Neural progenitor cell (in vitro differentiated cells): ENCODE data around the gene TAOK1. TPM values are rescaled to one million over a fixed set of nuclear protein-coding genes. Genes with fewer than 3 reads are reported as not detected.

ENCODE experiments used
- DNase-seq: peaks from one replicate; pipeline ENCODE4 v3.0.0-alpha.2; 2016; ENCODE audit warnings: low spot score
- H2AFZ ChIP-seq: fragments of 200-600 bp; sonication (generic); replicated peaks from 2 replicates; pipeline ENCODE4 v1.6.1; 2016; ENCODE audit warnings: antibody characterized with exemption
- H3F3A ChIP-seq: fragments of 200-600 bp; sonication (generic); 2 replicates; pipeline ENCODE4 v1.6.1; 2016; ENCODE audit warnings: antibody characterized with exemption, low read depth
- H3K27ac ChIP-seq: fragments of 200-600 bp; sonication (generic); 2 replicates; pipeline ENCODE4 v1.5.1; 2016; ENCODE audit warnings: mild to moderate bottlenecking
- H3K27me3 ChIP-seq: fragments of 200-600 bp; sonication (generic); 2 replicates; pipeline ENCODE4 v1.6.1; 2016; ENCODE audit warnings: mild to moderate bottlenecking, moderate library complexity
- H3K36me3 ChIP-seq: fragments of 200-600 bp; sonication (generic); 2 replicates; pipeline ENCODE4 v1.5.1; 2016
- H3K4me1 ChIP-seq: fragments of 200-600 bp; sonication (generic); 2 replicates; pipeline ENCODE4 v1.6.1; 2016; ENCODE audit warnings: mixed run types
- H3K4me2 ChIP-seq: fragments of 200-600 bp; sonication (generic); 2 replicates; pipeline ENCODE4 v1.6.1; 2016
- H3K4me3 ChIP-seq: fragments of 200-600 bp; sonication (generic); 2 replicates; pipeline ENCODE4 v1.5.1; 2016
- H3K79me2 ChIP-seq: fragments of 200-600 bp; sonication (generic); 2 replicates; pipeline ENCODE4 v1.6.1; 2016; ENCODE audit warnings: low read depth
- H3K9ac ChIP-seq: fragments of 200-600 bp; sonication (generic); 2 replicates; pipeline ENCODE4 v1.6.1; 2016
- H3K9me3 ChIP-seq: fragments of 200-600 bp; sonication (generic); 2 replicates; pipeline ENCODE4 v1.5.1; 2016; ENCODE audit warnings: low read depth
- H4K20me1 ChIP-seq: fragments of 200-600 bp; sonication (generic); 2 replicates; pipeline ENCODE4 v1.6.1; 2016; ENCODE audit warnings: low read depth
- H3K27ac Mint-ChIP-seq: 3 replicates; pipeline ENCODE4 v1.8.0; 2021; ENCODE audit warnings: mixed read lengths
- H3K27me3 Mint-ChIP-seq: 2 replicates; pipeline ENCODE4 v1.8.0; 2022; ENCODE audit warnings: low read depth, mild to moderate bottlenecking, inconsistent platforms, moderate library complexity, mixed read lengths; ENCODE audit not compliant: insufficient read depth
- H3K36me3 Mint-ChIP-seq: 3 replicates; pipeline ENCODE4 v1.8.0; 2021; ENCODE audit warnings: mixed read lengths
- H3K4me1 Mint-ChIP-seq: 3 replicates; pipeline ENCODE4 v1.8.0; 2021; ENCODE audit warnings: mixed read lengths
- H3K4me3 Mint-ChIP-seq: 3 replicates; pipeline ENCODE4 v1.8.0; 2021; ENCODE audit warnings: mild to moderate bottlenecking, moderate library complexity, mixed read lengths
- H3K9me3 Mint-ChIP-seq: 3 replicates; pipeline ENCODE4 v1.8.0; 2020; ENCODE audit warnings: mixed read lengths
- EZH2 ChIP-seq: fragments of 200-600 bp; sonication (generic); IDR thresholded peaks from 2 replicates; pipeline ENCODE4 v1.6.1; 2017; ENCODE audit warnings: antibody characterized with exemption, mild to moderate bottlenecking, moderate library complexity
- EZH2phosphoT487 ChIP-seq: fragments of 200-600 bp; sonication (generic); IDR thresholded peaks from 2 replicates; pipeline ENCODE4 v1.6.1; 2017; ENCODE audit warnings: antibody characterized with exemption
- total RNA-seq: library from RNA; depleted of rRNA; stranded (reverse); fragments of >200 nt; gene quantifications from 2 replicates; pipeline ENCODE4 v1.2.3, GENCODE V29; 2015; ENCODE audit warnings: low replicate concordance
- TF ChIP-seq, protein P1 (sequence below): fragments of 200-600 bp; sonication (generic); IDR thresholded peaks from 2 replicates; pipeline ENCODE4 v1.5.1; 2017; ENCODE audit warnings: antibody characterized with exemption, mild to moderate bottlenecking

TAOK1 gene
- total RNA-seq, 1 donor from 2014 or later: 125 TPM

DNA sequence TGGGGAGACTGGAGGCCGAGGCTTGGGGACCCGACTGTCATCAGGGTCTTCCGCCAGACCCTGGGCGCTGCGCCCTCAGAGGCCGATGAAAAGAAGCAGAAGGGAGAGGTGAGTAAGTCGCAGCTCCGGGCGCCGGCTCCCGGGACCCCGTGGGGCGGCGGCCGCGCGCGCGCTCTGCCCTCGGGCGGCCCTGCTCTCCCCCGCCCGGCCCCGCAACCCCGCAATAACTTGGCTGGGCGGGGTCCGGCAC, 177.1 kb downstream of the TAOK1 start:
- H3K4me3 Mint-ChIP-seq: peak overlapping the region; percentile 95
- H3K79me2 ChIP-seq: peaks cover 7% of the 10 kb centered on the region
- H3K4me3 ChIP-seq: peak overlapping the region; percentile 71
- H3K9me3 Mint-ChIP-seq: no peaks in the 10 kb centered on the region
- peaks cover 4% of the 10 kb centered on the region for H3K36me3 Mint-ChIP-seq
- H3K27ac Mint-ChIP-seq: no peak overlapping the region
- H3K9me3 ChIP-seq: no peaks in the 10 kb centered on the region
- H2AFZ ChIP-seq: peak overlapping the region; percentile 43
- no peaks in the 10 kb centered on the region for H3K36me3 ChIP-seq
- H3K4me1 Mint-ChIP-seq: peaks cover 24% of the 10 kb centered on the region
- H3F3A ChIP-seq: peaks cover 41% of the 10 kb centered on the region
- TF ChIP-seq EZH2phosphoT487 (no peak), EZH2 (no peak)
- TF ChIP-seq, protein P1, sequence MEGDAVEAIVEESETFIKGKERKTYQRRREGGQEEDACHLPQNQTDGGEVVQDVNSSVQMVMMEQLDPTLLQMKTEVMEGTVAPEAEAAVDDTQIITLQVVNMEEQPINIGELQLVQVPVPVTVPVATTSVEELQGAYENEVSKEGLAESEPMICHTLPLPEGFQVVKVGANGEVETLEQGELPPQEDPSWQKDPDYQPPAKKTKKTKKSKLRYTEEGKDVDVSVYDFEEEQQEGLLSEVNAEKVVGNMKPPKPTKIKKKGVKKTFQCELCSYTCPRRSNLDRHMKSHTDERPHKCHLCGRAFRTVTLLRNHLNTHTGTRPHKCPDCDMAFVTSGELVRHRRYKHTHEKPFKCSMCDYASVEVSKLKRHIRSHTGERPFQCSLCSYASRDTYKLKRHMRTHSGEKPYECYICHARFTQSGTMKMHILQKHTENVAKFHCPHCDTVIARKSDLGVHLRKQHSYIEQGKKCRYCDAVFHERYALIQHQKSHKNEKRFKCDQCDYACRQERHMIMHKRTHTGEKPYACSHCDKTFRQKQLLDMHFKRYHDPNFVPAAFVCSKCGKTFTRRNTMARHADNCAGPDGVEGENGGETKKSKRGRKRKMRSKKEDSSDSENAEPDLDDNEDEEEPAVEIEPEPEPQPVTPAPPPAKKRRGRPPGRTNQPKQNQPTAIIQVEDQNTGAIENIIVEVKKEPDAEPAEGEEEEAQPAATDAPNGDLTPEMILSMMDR: no peak
- H3K27ac ChIP-seq: no peak overlapping the region
- peaks cover 30% of the 10 kb centered on the region for H3K27me3 Mint-ChIP-seq
- H3K4me1 ChIP-seq: peaks cover 15% of the 10 kb centered on the region
- H4K20me1 ChIP-seq: peaks cover 29% of the 10 kb centered on the region
- H3K4me2 ChIP-seq: peak overlapping the region; percentile 96
- H3K9ac ChIP-seq: no peak overlapping the region
- H3K27me3 ChIP-seq: peaks cover 42% of the 10 kb centered on the region
- DNase-seq: peak; percentile 71

DNA sequence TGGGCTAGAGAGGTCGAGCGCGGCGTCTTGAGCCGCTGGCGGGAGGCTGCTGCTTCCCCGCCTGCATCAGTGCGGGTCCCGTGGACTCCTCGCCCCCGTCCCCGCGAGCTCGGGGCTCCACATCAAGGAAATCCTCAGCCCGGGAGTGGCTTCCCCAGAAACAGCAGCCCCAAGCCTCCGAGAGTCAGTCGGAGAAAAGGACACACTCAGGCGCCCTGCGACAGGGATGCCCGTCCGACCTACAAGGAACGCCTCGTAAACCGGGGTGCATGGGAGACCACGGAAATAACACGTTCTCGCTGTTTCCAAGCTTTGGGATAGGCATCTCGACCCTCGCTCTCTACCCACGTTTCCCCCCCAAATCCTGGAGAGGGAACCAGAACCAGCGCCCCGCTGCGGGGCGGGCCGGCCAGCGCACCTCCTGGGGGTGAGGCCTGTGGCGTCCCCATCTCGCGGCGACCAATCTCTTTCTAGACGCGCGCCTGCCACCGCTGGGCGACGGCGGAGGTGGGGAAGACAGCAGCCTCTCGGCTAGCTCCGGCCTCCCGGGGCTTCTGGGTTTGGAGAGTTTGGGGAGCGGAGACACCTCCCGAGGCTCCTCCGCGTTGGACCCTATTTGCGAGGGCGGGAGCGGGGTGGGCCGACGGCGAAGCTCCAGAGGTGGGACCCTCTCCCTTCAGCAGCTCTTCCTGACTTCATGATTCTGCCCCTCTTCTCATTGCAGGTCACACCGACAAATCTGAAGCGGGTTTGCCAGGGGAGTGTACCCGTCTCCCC, 177.6 kb downstream of the TAOK1 start:
- H3K4me3 ChIP-seq: peak overlapping the region; percentile 71
- peaks cover 29% of the 10 kb centered on the region for H3K27me3 Mint-ChIP-seq
- H2AFZ ChIP-seq: peak overlapping the region; percentile 43
- H3K9me3 ChIP-seq: no peaks in the 10 kb centered on the region
- DNase-seq: peak; percentile 84
- H3K79me2 ChIP-seq: peaks cover 7% of the 10 kb centered on the region
- H3K36me3 Mint-ChIP-seq: peaks cover 4% of the 10 kb centered on the region
- H3K36me3 ChIP-seq: no peaks in the 10 kb centered on the region
- peaks cover 41% of the 10 kb centered on the region for H3F3A ChIP-seq
- peaks cover 20% of the 10 kb centered on the region for H3K4me1 ChIP-seq
- TF ChIP-seq, protein P1: peak; percentile 22
- TF ChIP-seq EZH2phosphoT487 (no peak), EZH2 (no peak)
- peaks cover 34% of the 10 kb centered on the region for H4K20me1 ChIP-seq
- H3K4me3 Mint-ChIP-seq: peak overlapping the region; percentile 95
- peak overlapping the region; percentile 96 for H3K4me2 ChIP-seq
- no peak overlapping the region for H3K27ac ChIP-seq
- no peak overlapping the region for H3K27ac Mint-ChIP-seq
- no peak overlapping the region for H3K9ac ChIP-seq
- H3K9me3 Mint-ChIP-seq: no peaks in the 10 kb centered on the region
- peaks cover 24% of the 10 kb centered on the region for H3K4me1 Mint-ChIP-seq
- H3K27me3 ChIP-seq: peaks cover 42% of the 10 kb centered on the region

DNA sequence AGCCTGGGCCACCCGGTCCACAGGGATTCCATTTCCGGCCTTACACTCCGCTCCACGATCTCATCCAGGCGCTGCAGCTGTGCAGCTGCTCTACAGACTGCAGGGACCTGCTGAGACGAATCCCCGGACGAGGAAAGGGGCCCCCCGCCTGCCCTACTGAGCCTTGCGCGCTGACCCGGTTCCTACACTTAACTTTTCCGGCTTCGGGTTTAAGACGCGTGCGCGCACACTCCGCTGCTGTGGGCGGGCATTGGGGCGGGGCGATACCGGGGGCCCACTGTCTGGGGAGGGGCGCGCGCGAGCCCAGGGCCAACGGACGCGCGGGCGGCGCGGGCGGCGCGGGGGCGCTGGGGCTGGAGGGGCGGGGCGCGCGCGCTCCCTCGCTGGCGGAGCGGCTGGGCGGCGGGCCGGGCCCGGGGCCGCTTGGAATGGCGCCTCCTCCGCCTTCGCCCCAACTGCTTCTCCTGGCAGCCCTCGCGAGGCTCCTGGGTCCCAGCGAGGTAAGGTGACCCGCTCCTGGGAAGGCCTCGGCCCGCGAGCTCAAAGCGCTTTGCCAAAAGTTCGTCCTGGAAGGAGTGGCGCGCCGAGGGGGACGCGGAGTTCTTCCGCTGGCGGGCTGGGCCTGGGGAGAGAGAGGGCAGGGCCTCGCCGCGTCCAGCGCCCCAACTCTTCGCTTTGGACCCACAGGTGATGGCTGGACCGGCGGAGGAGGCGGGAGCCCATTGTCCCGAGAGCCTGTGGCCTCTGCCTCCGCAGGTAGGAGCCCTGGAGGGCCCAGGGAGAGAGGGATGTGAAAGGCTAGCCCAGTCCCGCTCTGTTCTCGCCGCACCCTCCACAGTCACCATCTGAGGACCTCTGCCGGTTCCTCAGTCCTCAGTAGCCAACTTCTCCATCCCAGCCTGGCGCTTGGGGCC, 178.4 kb downstream of the TAOK1 start, which contains the start of gene TP53I13:
Gene TP53I13, plus strand, starts transcription at position 371 of the 914 bp plus-strand sequence. Its CDS starts 58 bp downstream, at position 429.
- H3K27me3 Mint-ChIP-seq: peaks cover 29% of the 10 kb centered on the region

More for the DNA sequence above, 178.4 kb downstream of the TAOK1 start, which contains the start of gene TP53I13:
- Histone ChIP-seq H4K20me1 (peaks cover 43% of the 10 kb centered on the region), H3K27me3 (peaks cover 42% of the 10 kb centered on the region), H2AFZ (peak within 1 kb of the TSS; percentile 97), H3K36me3 (no peaks in the 10 kb centered on the region), H3K4me3 (peak within 1 kb of the TSS; percentile 71), H3K27ac (no peak within 1 kb of the TSS), H3K9ac (peak within 1 kb of the TSS; percentile 58), H3K4me1 (peaks cover 24% of the 10 kb centered on the region), H3K9me3 (no peaks in the 10 kb centered on the region), H3K4me2 (peak within 1 kb of the TSS; percentile 96), H3K79me2 (peaks cover 7% of the 10 kb centered on the region), H3F3A (peaks cover 41% of the 10 kb centered on the region)
- H3K4me3 Mint-ChIP-seq: peak within 1 kb of the TSS; percentile 95
- H3K36me3 Mint-ChIP-seq: peaks cover 4% of the 10 kb centered on the region
- peak; percentile 93 for DNase-seq
- no peak within 1 kb of the TSS for H3K27ac Mint-ChIP-seq
- H3K4me1 Mint-ChIP-seq: peaks cover 30% of the 10 kb centered on the region
- TF ChIP-seq EZH2 (no peak), EZH2phosphoT487 (no peak)
- H3K9me3 Mint-ChIP-seq: no peaks in the 10 kb centered on the region
